ENCODE measurements around the gene SAE1. TPM values are rescaled to one million over a fixed set of nuclear protein-coding genes. Genes with fewer than 3 reads are reported as not detected.

The SAE1 gene
- total RNA-seq, 1 donor from 2014 or later, result 96.6 TPM

DNA sequence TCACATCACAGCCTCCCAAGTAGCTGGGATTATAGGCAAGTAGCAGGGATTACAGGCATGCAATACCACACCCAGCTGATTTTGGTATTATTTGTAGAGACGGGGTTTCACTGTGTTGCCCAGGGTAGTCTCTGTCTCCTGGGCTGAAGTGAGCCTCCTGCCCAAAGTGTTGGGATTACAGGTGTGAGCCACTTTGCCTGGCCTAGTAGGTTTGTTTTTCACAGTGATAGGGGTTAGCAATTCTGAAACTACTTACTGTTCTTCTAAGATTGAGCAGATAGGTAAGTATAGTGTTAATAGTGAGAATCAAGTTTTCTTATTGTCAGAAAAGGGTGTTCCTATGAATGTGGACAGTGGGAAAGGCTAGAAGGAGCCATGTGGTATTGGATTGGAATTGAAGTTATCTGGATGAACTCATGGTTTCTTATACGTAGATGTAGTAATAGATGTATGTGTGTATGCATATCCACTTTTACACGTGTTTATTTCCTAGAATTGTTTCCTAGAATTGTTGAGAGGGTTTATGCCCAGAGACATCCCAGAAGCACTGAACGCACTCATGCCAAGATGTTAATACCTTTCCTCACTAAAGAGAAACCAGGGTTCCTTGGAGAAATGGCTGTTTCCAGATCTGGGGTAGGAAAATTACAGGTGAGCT is 49.1 kb downstream of the SAE1 start:
- peaks cover 33% of the 10 kb centered on the region for H3K4me1 Mint-ChIP-seq (ENCODE audit: unreplicated experiment)
- no peaks in the 10 kb centered on the region for H3K27me3 Mint-ChIP-seq (ENCODE audit: unreplicated experiment)
- DNase-seq (ENCODE audit: extremely low spot score, unreplicated experiment), result no peak
- no peak overlapping the region for H3K27ac Mint-ChIP-seq (ENCODE audit: unreplicated experiment)
- H3K36me3 Mint-ChIP-seq (ENCODE audit: unreplicated experiment), result peaks cover 27% of the 10 kb centered on the region
- TF ChIP-seq, protein P1, sequence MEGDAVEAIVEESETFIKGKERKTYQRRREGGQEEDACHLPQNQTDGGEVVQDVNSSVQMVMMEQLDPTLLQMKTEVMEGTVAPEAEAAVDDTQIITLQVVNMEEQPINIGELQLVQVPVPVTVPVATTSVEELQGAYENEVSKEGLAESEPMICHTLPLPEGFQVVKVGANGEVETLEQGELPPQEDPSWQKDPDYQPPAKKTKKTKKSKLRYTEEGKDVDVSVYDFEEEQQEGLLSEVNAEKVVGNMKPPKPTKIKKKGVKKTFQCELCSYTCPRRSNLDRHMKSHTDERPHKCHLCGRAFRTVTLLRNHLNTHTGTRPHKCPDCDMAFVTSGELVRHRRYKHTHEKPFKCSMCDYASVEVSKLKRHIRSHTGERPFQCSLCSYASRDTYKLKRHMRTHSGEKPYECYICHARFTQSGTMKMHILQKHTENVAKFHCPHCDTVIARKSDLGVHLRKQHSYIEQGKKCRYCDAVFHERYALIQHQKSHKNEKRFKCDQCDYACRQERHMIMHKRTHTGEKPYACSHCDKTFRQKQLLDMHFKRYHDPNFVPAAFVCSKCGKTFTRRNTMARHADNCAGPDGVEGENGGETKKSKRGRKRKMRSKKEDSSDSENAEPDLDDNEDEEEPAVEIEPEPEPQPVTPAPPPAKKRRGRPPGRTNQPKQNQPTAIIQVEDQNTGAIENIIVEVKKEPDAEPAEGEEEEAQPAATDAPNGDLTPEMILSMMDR (IDR thresholded peaks at IDR 0.05), result no peak
- H3K4me3 Mint-ChIP-seq (ENCODE audit: unreplicated experiment), result no peak overlapping the region
- H3K9me3 Mint-ChIP-seq (ENCODE audit: unreplicated experiment), result no peaks in the 10 kb centered on the region

DNA sequence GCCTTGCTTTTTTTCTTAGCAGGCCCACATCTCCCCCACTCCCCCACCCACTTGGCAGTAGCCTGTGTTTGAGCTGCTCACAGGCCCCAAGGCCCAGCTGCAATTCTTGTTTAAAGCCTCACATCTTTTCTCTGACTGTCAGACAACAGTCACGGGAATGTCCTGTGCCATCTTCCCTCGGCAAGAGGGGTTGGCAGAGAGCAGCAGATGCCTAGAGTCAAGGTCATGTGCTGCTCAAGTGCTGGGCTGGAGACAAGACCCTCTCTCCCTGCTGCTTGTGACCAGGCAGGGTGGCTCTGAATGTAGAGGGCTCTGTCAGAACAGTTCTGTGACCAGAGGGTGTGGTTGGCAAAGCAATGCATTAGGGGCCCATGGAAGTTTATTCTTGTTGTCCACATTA is 53.0 kb downstream of the SAE1 start:
- no peaks in the 10 kb centered on the region for H3K9me3 Mint-ChIP-seq (ENCODE audit: unreplicated experiment)
- peaks cover 34% of the 10 kb centered on the region for H3K36me3 Mint-ChIP-seq (ENCODE audit: unreplicated experiment)
- H3K4me1 Mint-ChIP-seq (ENCODE audit: unreplicated experiment), result peaks cover 3% of the 10 kb centered on the region
- H3K27ac Mint-ChIP-seq (ENCODE audit: unreplicated experiment), result no peak overlapping the region
- H3K4me3 Mint-ChIP-seq (ENCODE audit: unreplicated experiment), result no peak overlapping the region
- no peak for DNase-seq (ENCODE audit: extremely low spot score, unreplicated experiment)
- no peaks in the 10 kb centered on the region for H3K27me3 Mint-ChIP-seq (ENCODE audit: unreplicated experiment)
- TF ChIP-seq, protein P1 (IDR thresholded peaks at IDR 0.05), result no peak

DNA sequence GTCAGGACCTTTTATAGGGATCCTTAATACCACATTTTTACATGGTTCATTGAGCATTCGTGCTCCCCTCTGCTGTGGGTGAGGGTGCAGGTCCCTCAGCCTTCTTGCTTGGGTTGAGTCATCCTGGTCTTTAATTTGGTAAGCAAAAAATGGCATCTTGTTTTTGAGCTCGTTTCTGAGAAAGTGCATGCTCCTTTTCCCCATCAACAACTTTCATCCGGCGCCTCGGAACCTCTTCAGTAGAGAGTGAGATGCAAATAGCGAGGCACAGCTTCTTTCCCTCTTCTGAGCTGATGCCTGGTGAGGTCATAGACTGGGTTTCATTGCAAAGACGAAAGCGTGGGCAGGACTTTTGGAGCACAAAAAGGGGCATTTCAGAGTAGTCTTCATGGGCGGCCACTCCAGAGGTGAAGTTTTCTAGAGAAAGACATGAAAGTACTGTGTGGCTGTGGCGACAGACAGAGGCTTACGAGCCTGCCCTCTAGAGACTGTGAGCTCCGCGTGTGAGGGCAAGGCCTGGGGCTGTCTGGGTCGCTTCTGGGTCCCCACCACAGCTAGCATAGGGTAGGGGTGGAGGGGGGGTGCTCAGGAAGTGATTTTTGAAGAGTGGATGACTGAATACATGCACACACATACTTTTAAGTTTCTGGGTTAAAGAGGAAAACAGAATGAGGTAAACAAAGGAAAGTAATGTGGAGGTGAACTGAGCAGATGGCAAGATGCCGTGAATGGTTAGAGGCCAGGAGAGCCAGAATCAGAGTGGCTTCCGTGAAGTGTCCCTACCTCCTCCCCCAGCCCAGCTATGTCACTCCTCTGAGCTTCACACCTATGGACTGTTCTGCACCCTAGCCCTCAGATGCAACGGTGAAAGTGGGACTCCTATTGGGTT is 56.1 kb downstream of the SAE1 start:
- peaks cover 25% of the 10 kb centered on the region for H3K36me3 Mint-ChIP-seq (ENCODE audit: unreplicated experiment)

DNA sequence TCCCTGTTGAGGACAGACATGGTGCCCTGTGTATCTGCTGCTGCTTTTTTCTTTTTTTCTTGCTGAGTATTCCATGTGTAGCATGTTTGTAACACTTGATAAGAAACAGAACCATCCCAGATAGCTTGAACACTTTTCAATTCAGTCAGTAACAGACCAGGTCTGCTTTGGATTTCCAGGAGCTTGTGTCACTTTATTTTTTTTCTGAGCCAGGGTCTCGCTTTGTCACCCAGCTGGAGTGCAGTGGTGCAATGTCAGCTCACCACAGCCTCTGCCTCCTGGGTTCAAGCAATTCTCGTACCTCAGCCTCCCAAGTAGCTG is 56.7 kb downstream of the SAE1 start:
- Mint-ChIP-seq H3K9me3 (ENCODE audit: unreplicated experiment) (no peaks in the 10 kb centered on the region), H3K4me3 (ENCODE audit: unreplicated experiment) (no peak overlapping the region), H3K27me3 (ENCODE audit: unreplicated experiment) (no peaks in the 10 kb centered on the region), H3K27ac (ENCODE audit: unreplicated experiment) (no peak overlapping the region), H3K4me1 (ENCODE audit: unreplicated experiment) (peaks cover 29% of the 10 kb centered on the region), H3K36me3 (ENCODE audit: unreplicated experiment) (peaks cover 20% of the 10 kb centered on the region)
- TF ChIP-seq, protein P1 (IDR thresholded peaks at IDR 0.05), result no peak
- no peak for DNase-seq (ENCODE audit: extremely low spot score, unreplicated experiment)

More for the DNA sequence above, 56.1 kb downstream of the SAE1 start:
- TF ChIP-seq, protein P1 (IDR thresholded peaks at IDR 0.05), result no peak
- Mint-ChIP-seq H3K4me1 (ENCODE audit: unreplicated experiment) (peaks cover 29% of the 10 kb centered on the region), H3K27ac (ENCODE audit: unreplicated experiment) (no peak overlapping the region), H3K4me3 (ENCODE audit: unreplicated experiment) (no peak overlapping the region), H3K9me3 (ENCODE audit: unreplicated experiment) (no peaks in the 10 kb centered on the region), H3K27me3 (ENCODE audit: unreplicated experiment) (no peaks in the 10 kb centered on the region)
- DNase-seq (ENCODE audit: extremely low spot score, unreplicated experiment), result no peak

DNA sequence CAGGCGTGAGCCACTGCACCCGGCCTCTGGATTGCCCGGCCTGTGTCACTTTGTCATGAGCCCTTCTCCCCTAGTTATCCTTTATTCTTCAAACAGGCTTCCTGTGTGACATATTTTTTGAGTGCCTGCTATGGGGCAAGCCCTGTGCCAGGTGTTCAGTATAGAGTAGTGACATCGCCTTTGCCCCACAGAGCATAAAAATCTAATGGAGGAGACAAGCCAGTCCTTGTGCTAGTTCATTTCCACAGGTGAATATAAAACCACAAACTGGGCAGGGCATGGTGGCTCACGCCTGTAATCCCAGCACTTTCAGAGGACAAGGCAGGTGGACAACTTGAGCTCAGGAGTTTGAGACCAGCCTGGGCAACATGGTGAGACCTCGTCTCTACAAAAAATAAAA is 57.2 kb downstream of the SAE1 start:
- H3K36me3 Mint-ChIP-seq (ENCODE audit: unreplicated experiment), result peaks cover 18% of the 10 kb centered on the region
- H3K9me3 Mint-ChIP-seq (ENCODE audit: unreplicated experiment), result no peaks in the 10 kb centered on the region
- peaks cover 29% of the 10 kb centered on the region for H3K4me1 Mint-ChIP-seq (ENCODE audit: unreplicated experiment)
- DNase-seq (ENCODE audit: extremely low spot score, unreplicated experiment), result no peak
- no peak overlapping the region for H3K27ac Mint-ChIP-seq (ENCODE audit: unreplicated experiment)
- TF ChIP-seq, protein P1 (IDR thresholded peaks at IDR 0.05), result no peak
- no peaks in the 10 kb centered on the region for H3K27me3 Mint-ChIP-seq (ENCODE audit: unreplicated experiment)
- no peak overlapping the region for H3K4me3 Mint-ChIP-seq (ENCODE audit: unreplicated experiment)
